HepG2 (cell line): ENCODE results near the gene MCRIP2. TPM values are rescaled to one million over a fixed set of nuclear protein-coding genes. Genes with fewer than 3 reads are reported as not detected.

Experiments used
- ATF7-NPFF ChIP-seq: sonication (generic); formaldehyde crosslinking; IDR thresholded peaks from 2 replicates; pipeline ENCODE4 v1.8.1; 2023; ENCODE audit warnings: mild to moderate bottlenecking, low read depth, missing genetic modification reagents, moderate library complexity
- RAD21 ChIP-seq: fragments of 450-650 bp; formaldehyde crosslinking; IDR thresholded peaks from 2 replicates; pipeline ENCODE4 v1.5.0; 2020; ENCODE audit warnings: mild to moderate bottlenecking
- SP2 ChIP-seq: sonication (generic); formaldehyde crosslinking; IDR thresholded peaks from 2 replicates; pipeline ENCODE4 v1.5.1; 2020; ENCODE audit warnings: mild to moderate bottlenecking, missing genetic modification reagents
- THYN1 ChIP-seq: sonication (generic); formaldehyde crosslinking; IDR thresholded peaks from 2 replicates; pipeline ENCODE4 v1.8.1; 2023; ENCODE audit warnings: low read depth, mild to moderate bottlenecking, moderate library complexity, missing genetic modification reagents, borderline replicate concordance
- TOPORS ChIP-seq: sonication (generic); formaldehyde crosslinking; IDR thresholded peaks from 2 replicates; pipeline ENCODE4 v1.8.0; 2023; ENCODE audit warnings: mild to moderate bottlenecking, missing genetic modification reagents
- U2AF1 ChIP-seq: fragments of 200-400 bp; formaldehyde crosslinking; optimal IDR thresholded peaks from 2 replicates; pipeline ENCODE3; 2017; ENCODE audit warnings: mild to moderate bottlenecking, low read depth, low read length
- ZNF235 ChIP-seq: sonication (generic); formaldehyde crosslinking; IDR thresholded peaks from 2 replicates; pipeline ENCODE4 v1.8.1; 2023; ENCODE audit warnings: mild to moderate bottlenecking, missing genetic modification reagents, borderline replicate concordance
- ZNF616 ChIP-seq: sonication (generic); formaldehyde crosslinking; IDR thresholded peaks from 2 replicates; pipeline ENCODE4 v1.5.0; 2020; ENCODE audit warnings: low read depth, mild to moderate bottlenecking, missing genetic modification reagents
- ZNF713 ChIP-seq: sonication (generic); formaldehyde crosslinking; IDR thresholded peaks from 2 replicates; pipeline ENCODE4 v1.4.0; 2020; ENCODE audit warnings: mild to moderate bottlenecking, missing genetic modification reagents
- polyA plus RNA-seq, 8 experiments: library from polyadenylated mRNA; depleted of rRNA in 3 of 8; stranded (reverse) in 7 of 8; unstranded in 1 of 8; fragments of >200 nt; fragmentation: Illumina TruSeq in 4 of 8; extraction: Trizol in 4 of 8; gene quantifications; 2 replicates each; pipeline versions ENCODE4 v1.2.1 to v1.2.3, GENCODE V29; 2011 to 2016; ENCODE audit warnings: low read depth in 4 of 8, missing spikeins in 1 of 8, mixed read lengths in 1 of 8; ENCODE audit not compliant: insufficient read depth in 1 of 8
- total RNA-seq, 5 experiments: library from RNA; depleted of rRNA; stranded (reverse); fragments of >200 nt; fragmentation: Illumina TruSeq; extraction: Trizol; gene quantifications; 2 replicates each; pipeline ENCODE4 v1.2.3, GENCODE V29; 2016; ENCODE audit warnings: low read depth in 1 of 5
- TF ChIP-seq, protein P1 (sequence below): conservative IDR thresholded peaks from 2 replicates; pipeline ENCODE4 v1.6.1; 2018; ENCODE audit warnings: missing genetic modification reagents
- TF ChIP-seq, protein P2 (sequence below): sonication (generic); formaldehyde crosslinking; IDR thresholded peaks from 2 replicates; pipeline ENCODE4 v1.4.0; 2020; ENCODE audit warnings: missing genetic modification reagents, low read depth, mild to moderate bottlenecking, borderline replicate concordance
- TF ChIP-seq, protein P3 (sequence below): fragments of 450-650 bp; IDR thresholded peaks from 2 replicates; pipeline ENCODE4 v1.6.1; 2017
- TF ChIP-seq, protein P4 (sequence below): sonication (generic); formaldehyde crosslinking; IDR thresholded peaks from 2 replicates; pipeline ENCODE4 v1.8.1; 2023; ENCODE audit warnings: missing genetic modification reagents, inconsistent platforms, borderline replicate concordance
- TF ChIP-seq, protein P5 (sequence below): sonication (generic); formaldehyde crosslinking; IDR thresholded peaks from 2 replicates; pipeline ENCODE4 v1.4.0; 2020; ENCODE audit warnings: missing genetic modification reagents, borderline replicate concordance
- TF ChIP-seq, protein P6 (sequence below): sonication (generic); formaldehyde crosslinking; IDR thresholded peaks from 2 replicates; pipeline ENCODE4 v1.9.0; 2021; ENCODE audit warnings: missing genetic modification reagents, mild to moderate bottlenecking, borderline replicate concordance
- TF ChIP-seq, protein P7 (sequence below): sonication (generic); formaldehyde crosslinking; IDR thresholded peaks from 2 replicates; pipeline ENCODE4 v1.5.0; 2020; ENCODE audit warnings: missing genetic modification reagents, mild to moderate bottlenecking, borderline replicate concordance

The MCRIP2 gene
- total and polyA plus RNA-seq, 2 of the 13 experiments (the other 11 are each of a cell fraction or from before 2014, with no cell fraction given): 39.6 to 76.7 TPM

DNA sequence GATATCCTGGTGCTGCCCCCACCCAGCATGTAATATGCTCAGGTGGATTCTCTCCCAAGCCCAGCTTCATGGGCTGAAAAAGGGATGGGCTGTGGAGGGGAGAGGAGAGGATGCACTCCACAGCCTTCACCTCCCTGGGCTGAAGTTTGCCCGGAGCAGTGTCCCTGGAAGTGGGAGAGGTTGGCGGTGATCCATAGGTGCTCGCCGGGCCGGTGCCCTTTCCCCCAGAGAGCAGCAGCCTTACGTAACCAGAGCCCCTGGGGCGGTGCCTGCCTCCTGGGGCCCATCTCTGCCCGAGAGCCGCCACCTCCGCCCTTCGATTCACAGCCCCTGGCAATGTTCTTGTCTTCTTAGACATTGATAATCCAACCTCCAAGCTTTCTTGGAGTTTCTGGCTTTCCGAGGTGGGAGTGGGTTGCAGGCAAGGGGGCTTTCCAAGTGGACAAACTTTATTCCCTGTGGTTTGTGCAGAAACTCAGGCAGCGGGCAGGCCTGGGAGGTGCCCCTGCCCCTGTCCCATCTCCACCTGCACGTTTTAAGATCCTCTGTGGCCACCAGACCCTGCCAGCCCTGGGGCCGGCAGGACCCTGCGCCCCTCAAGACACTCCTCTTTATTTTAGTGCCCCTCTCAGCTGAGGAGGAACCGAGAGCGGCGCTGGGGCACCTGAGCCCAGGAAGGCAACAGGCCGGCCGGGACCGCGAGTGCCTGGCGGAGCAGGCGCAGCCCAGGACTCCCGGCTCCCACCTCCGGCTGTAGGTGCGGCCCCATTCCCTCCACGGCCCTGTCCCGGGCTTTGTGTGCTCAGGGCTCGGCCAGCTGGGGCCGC lies 4.4 kb downstream of the MCRIP2 start (continued):
- TF ChIP-seq THYN1 (CRISPR knock-in tag) (no peak), ATF7-NPFF (no peak), SP2 (CRISPR knock-in tag) (no peak), TOPORS (no peak), ZNF713 (CRISPR knock-in tag) (no peak), U2AF1 (no peak), ZNF235 (0 out of 2 replicates have a peak, but pooled peaks have one; percentile 30), ZNF616 (0 out of 2 replicates have a peak, but pooled peaks have one; percentile 59), RAD21 (no peak)
- TF ChIP-seq, protein P1, sequence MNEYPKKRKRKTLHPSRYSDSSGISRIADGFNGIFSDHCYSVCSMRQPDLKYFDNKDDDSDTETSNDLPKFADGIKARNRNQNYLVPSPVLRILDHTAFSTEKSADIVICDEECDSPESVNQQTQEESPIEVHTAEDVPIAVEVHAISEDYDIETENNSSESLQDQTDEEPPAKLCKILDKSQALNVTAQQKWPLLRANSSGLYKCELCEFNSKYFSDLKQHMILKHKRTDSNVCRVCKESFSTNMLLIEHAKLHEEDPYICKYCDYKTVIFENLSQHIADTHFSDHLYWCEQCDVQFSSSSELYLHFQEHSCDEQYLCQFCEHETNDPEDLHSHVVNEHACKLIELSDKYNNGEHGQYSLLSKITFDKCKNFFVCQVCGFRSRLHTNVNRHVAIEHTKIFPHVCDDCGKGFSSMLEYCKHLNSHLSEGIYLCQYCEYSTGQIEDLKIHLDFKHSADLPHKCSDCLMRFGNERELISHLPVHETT (CRISPR knock-in tag): no peak
- TF ChIP-seq, protein P2, sequence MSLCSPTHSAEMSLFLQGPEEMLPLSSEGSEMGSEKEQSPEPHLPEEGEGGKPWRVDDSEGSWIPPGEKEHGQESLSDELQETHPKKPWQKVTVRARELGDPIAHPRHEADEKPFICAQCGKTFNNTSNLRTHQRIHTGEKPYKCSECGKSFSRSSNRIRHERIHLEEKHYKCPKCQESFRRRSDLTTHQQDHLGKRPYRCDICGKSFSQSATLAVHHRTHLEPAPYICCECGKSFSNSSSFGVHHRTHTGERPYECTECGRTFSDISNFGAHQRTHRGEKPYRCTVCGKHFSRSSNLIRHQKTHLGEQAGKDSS (CRISPR knock-in tag): no peak
- TF ChIP-seq, protein P3, sequence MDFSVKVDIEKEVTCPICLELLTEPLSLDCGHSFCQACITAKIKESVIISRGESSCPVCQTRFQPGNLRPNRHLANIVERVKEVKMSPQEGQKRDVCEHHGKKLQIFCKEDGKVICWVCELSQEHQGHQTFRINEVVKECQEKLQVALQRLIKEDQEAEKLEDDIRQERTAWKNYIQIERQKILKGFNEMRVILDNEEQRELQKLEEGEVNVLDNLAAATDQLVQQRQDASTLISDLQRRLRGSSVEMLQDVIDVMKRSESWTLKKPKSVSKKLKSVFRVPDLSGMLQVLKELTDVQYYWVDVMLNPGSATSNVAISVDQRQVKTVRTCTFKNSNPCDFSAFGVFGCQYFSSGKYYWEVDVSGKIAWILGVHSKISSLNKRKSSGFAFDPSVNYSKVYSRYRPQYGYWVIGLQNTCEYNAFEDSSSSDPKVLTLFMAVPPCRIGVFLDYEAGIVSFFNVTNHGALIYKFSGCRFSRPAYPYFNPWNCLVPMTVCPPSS: no peak
- TF ChIP-seq, protein P4, sequence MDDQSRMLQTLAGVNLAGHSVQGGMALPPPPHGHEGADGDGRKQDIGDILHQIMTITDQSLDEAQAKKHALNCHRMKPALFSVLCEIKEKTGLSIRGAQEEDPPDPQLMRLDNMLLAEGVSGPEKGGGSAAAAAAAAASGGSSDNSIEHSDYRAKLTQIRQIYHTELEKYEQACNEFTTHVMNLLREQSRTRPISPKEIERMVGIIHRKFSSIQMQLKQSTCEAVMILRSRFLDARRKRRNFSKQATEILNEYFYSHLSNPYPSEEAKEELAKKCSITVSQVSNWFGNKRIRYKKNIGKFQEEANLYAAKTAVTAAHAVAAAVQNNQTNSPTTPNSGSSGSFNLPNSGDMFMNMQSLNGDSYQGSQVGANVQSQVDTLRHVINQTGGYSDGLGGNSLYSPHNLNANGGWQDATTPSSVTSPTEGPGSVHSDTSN (CRISPR knock-in tag): no peak
- TF ChIP-seq, protein P5, sequence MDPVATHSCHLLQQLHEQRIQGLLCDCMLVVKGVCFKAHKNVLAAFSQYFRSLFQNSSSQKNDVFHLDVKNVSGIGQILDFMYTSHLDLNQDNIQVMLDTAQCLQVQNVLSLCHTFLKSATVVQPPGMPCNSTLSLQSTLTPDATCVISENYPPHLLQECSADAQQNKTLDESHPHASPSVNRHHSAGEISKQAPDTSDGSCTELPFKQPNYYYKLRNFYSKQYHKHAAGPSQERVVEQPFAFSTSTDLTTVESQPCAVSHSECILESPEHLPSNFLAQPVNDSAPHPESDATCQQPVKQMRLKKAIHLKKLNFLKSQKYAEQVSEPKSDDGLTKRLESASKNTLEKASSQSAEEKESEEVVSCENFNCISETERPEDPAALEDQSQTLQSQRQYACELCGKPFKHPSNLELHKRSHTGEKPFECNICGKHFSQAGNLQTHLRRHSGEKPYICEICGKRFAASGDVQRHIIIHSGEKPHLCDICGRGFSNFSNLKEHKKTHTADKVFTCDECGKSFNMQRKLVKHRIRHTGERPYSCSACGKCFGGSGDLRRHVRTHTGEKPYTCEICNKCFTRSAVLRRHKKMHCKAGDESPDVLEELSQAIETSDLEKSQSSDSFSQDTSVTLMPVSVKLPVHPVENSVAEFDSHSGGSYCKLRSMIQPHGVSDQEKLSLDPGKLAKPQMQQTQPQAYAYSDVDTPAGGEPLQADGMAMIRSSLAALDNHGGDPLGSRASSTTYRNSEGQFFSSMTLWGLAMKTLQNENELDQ (CRISPR knock-in tag): no peak
- TF ChIP-seq, protein P6, sequence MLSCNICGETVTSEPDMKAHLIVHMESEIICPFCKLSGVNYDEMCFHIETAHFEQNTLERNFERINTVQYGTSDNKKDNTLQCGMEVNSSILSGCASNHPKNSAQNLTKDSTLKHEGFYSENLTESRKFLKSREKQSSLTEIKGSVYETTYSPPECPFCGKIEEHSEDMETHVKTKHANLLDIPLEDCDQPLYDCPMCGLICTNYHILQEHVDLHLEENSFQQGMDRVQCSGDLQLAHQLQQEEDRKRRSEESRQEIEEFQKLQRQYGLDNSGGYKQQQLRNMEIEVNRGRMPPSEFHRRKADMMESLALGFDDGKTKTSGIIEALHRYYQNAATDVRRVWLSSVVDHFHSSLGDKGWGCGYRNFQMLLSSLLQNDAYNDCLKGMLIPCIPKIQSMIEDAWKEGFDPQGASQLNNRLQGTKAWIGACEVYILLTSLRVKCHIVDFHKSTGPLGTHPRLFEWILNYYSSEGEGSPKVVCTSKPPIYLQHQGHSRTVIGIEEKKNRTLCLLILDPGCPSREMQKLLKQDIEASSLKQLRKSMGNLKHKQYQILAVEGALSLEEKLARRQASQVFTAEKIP (CRISPR knock-in tag): no peak
- TF ChIP-seq, protein P7, sequence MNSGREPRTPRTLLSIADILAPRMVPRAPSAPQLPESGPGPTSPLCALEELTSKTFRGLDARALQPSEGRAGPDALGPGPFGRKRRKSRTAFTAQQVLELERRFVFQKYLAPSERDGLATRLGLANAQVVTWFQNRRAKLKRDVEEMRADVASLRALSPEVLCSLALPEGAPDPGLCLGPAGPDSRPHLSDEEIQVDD (CRISPR knock-in tag): no peak
